Fibroblast of upper back skin (primary cell): ENCODE data around the gene BLTP3B.

Experiments
- DNase-seq: peaks from one replicate; pipeline ENCODE4 v3.0.0-alpha.2; 2013

The BLTP3B gene

DNA sequence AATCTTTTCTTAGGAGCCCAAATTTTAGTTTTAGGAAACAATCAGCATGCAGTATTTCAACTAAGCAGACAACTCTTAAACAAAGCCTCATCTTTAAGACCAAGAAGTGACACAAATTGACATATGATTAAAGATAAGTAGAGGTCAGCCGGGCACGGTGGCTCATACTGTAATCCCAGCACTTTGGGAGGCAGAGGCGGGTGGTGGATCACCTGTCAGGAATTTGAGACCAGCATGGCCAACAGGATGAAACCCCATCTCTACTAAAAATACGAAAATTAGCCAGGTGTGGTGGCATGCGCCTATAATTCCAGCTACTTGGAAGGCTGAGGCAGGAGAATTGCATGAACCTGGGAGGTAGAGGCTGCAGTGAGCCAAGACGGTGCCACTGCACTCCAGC lies 35.8 kb downstream of the BLTP3B start:
- DNase-seq, result no peak

DNA sequence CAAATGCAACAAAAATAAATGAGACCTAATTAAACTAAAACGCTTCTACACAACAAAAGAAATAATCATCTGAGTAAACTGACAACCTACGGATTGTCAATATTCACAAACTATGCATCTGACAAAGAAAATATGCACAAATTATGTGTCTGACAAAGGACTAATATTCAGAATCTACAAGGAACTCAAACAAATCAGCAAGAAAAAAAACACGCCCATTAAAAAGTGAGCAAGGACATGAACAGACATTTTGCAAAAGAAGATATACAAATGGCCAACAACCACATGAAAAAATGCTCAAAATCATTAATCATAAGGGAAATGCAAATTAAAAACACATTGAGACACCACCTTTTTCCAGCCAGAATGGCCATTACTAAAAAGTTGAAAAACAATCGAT lies 37.0 kb downstream of the BLTP3B start:
- DNase-seq, result no peak

DNA sequence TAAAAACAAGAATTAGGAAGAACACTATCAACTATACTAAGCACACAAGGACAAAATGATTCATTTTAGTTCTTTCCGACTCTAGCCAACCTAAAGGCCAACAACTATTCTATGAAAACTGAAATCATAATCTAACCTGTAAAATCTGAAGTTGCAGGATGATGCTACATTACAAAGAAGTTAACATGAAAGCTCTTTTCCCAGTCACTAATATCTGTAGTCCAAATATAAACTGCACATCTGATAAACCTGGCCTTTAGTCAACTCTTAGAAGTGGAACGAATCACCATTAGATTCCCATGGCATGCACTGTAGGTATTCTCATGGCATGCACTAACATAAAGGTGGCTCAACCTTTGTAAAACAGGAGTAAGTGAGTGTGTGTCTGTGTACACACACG lies 41.7 kb downstream of the BLTP3B start:
- no peak for DNase-seq
